ENCODE data around the gene MYCBPAP.
"Not testable (repeated sequence)": the region's sequence is repeated elsewhere in the genome, so short reads cannot be mapped to it uniquely, and the experiment has no call there.

The MYCBPAP gene

GRCh38 chr17:50472286-50472685 is 36.0 kb upstream of the MYCBPAP start:
- DNase-seq, result no peak

- not testable (repeated sequence) for DNase-seq
Measured at GRCh38 chr17:50472761-50473161, 35.5 kb upstream of the MYCBPAP start.

GRCh38 chr17:50473901-50474300 is 34.3 kb upstream of the MYCBPAP start:
- no peak for DNase-seq

- DNase-seq, result no peak
Measured at GRCh38 chr17:50474523-50474922, 33.7 kb upstream of the MYCBPAP start.

- no peak for DNase-seq
Measured at GRCh38 chr17:50475362-50475761, 32.9 kb upstream of the MYCBPAP start.

GRCh38 chr17:50475775-50476544 is 32.3 kb upstream of the MYCBPAP start:
- DNase-seq, result not testable (repeated sequence)

GRCh38 chr17:50476545-50477315 is 31.5 kb upstream of the MYCBPAP start:
- DNase-seq, result no peak

- DNase-seq, result peak in 1 of 6 experiments; percentile 28
Measured at GRCh38 chr17:50477976-50478375, 30.3 kb upstream of the MYCBPAP start.

GRCh38 chr17:50478391-50479381 is 29.6 kb upstream of the MYCBPAP start, which contains the start of gene RSAD1:
RSAD1 (plus strand) TSS chr17:50478860; CDS start chr17:50478885, 25 bp downstream.
- DNase-seq, result peak; percentile 69 to 86 (median 75)

- peak; percentile 4 to 61 (median 47) for DNase-seq
Measured at GRCh38 chr17:50479522-50480141, 28.6 kb upstream of the MYCBPAP start.

- DNase-seq, result no peak
Measured at GRCh38 chr17:50480142-50480764, 28.0 kb upstream of the MYCBPAP start.

GRCh38 chr17:50480854-50481490 is 27.3 kb upstream of the MYCBPAP start:
- no peak for DNase-seq

GRCh38 chr17:50481648-50482047 is 26.6 kb upstream of the MYCBPAP start:
- DNase-seq, result no peak

GRCh38 chr17:50482110-50482509 is 26.1 kb upstream of the MYCBPAP start:
- no peak for DNase-seq

GRCh38 chr17:50482516-50482915 is 25.7 kb upstream of the MYCBPAP start:
- DNase-seq, result peak; percentile 8 to 62 (median 46)

- no peak for DNase-seq
Measured at GRCh38 chr17:50483266-50483665, 25.0 kb upstream of the MYCBPAP start.

GRCh38 chr17:50484386-50485155 is 23.7 kb upstream of the MYCBPAP start:
- no peak for DNase-seq

GRCh38 chr17:50487213-50488096 is 20.8 kb upstream of the MYCBPAP start:
- DNase-seq, result no peak

GRCh38 chr17:50488880-50489279 is 19.4 kb upstream of the MYCBPAP start:
- no peak for DNase-seq
